HG02970 (cell line): ENCODE results near the gene PPL.

ENCODE experiments used
- ATAC-seq: cut with Tn5 transposase; IDR thresholded peaks from one replicate; pipeline ENCODE4 v1.9.1; 2021; ENCODE audit warnings: mild to moderate bottlenecking, moderate library complexity, moderate number of reproducible peaks; ENCODE audit not compliant: unreplicated experiment, low FRiP score

Gene PPL

DNA sequence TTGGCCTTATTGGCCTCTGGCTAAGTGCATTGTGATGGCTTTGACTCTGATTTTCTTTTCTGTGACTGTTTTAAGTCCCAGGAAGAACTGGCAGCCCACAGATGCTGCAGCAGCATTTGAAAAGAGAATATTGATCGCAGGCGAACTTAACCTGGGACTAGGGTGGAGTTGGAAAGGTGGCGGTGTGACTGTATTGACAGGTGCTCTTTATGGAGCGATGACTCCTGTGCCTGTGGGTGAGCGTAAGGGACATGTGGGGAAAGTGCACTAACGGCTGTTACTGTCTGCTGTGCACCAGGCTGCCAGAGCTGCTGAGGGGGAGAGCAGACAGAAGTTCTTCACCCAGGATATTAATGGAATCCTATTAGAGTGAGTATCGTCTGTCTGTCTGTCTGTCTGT is 68.4 kb downstream of the PPL start:
- no peak for ATAC-seq

DNA sequence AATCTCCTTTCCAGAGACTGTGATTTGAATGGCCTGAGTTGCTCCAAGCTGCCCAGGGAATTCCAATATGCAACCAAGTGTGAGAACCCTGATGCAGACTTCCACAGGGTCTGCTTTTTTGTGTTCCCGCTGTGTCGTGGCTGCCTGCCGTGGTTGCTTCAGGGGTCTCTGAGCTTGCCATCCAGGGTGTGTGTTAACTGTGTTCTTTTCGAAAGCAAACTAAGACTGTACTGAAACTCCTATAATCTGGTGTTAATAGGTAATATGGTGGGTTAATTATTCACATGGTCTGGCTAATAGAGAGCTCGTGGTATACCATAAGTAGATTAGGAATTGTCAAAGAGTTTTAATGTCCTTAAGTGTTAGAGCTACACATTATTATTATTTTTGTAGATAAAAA is 68.9 kb downstream of the PPL start:
- ATAC-seq, result no peak

DNA sequence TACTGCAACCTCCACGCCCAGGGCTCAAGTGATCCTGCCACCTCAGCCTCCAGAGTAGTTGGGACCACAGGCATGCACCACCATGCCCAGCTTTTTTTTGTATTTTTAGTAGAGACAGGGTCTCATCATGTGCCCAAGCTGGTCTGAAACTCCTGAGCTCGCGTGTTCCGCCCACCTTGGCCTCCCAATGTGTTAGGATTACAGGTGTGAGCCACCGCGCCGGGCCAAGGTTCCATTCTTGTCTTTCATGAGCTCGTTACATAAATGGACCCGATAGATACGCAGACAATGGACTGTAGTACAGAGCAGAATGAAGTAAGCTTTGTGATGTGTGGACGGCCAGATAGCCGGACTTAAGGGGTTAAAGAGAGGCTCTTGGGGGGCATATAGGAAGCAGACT is 70.4 kb downstream of the PPL start:
- ATAC-seq, result no peak

DNA sequence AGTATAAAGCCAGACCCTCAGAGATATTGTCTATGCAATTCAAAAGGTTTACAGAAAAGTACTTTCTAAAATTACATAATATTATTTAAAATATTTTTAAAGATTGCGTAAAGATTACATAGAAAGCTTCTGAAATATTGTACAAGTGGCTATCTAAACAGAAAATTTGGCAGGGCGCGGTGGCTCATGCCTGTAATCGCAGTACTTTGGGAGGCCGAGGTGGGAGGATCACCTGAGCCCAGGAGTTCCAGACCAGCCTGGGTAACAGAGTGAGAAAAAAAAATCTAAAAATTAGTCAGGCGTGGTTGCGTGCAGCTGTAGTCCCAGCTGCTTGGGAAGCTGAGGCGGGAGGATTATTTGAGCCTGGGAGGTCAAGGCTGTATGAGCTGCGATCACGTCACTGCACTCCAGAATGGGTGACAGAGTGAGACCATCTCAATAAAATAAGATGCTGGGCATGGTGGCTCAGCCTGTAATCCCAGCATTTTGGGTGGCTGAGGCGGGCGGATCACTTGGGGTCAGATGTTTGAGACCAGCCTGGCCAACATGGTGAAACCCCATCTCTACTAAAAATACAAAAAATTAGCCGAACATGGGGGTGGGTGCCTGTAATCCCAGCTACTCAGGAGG is 71.6 kb downstream of the PPL start:
- ATAC-seq, result no peak

DNA sequence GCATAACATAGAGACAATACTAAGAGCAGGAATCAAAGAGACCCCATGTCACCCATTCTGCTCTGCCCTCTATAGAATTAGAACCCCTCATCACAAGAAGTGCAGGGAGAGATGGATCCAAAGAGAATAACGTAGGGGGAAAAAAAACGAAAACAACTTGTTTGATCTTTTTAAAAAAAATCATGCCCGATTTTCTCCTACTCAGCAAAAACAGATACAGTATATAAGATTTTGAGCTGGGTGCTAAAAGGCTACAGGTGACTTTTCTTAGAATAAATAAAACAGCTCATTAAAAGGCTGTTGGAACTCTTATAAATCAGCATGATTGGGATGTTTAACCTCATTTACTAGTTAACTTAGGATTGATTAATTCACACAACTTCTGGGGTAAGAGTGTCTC is 72.2 kb downstream of the PPL start:
- ATAC-seq, result no peak

DNA sequence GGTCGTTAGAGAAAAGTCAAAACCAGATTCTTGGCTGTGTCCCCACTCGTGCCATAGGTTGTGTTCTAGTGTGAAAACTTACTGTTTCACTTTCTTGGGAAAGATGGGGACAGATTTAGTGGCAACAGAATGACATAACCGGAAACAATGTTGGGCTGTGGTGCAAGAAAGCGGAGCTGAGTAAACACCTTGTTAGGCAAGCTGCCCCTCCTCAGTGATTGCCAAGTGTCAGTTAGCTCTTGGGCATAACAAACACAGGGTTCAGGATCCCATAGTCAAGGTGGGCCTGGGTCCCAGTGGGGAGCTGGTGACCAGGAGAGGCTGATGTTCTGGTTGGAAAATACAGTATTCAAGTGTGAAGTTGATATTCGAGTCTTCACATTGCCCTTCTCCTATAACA is 74.3 kb downstream of the PPL start:
- ATAC-seq, result no peak

DNA sequence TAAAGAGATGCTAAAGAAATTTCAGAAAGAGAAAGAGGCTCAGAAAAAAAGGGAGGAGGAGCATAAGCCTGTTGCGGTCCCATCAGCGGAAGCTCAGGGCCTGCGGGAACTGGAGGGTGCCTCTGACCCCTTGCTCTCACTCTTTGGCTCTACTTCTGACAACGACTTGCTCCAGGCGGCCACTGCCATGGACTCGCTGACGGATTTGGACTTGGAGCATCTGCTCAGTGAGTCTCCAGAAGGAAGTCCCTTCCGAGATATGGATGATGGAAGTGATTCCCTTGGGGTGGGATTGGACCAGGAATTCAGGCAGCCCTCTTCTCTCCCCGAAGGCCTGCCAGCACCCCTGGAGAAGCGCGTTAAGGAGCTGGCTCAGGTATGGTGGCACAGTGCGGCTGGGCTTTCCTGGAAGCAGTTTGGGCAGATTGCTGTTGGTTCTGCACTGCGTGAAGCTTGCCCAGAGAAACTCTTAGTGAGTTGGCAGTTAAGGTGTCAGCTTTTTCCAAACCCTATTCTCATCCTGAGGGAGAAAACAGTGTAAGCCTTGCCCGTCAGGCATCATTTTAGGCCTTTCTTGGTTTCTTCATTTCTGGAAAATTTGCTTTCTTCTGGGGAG is 76.1 kb downstream of the PPL start:
- ATAC-seq, result no peak

DNA sequence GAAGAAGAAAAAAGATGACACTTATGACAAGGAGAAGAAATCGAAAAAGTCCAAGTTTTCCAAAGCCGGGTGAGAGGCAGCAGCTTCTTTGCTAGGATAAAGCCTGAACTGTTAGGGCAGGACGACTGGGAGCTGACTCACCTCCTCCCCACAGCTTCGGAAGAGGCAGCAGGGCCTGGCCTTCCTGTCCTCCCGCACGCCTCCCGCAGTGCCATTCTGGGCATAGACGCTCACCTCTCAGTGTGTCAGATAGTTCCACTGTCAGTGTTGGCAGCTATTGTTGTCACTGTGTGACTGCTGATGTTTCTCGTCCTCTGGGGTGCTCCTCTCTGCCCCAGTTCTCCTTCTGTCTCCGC is 77.1 kb downstream of the PPL start:
- ATAC-seq, result no peak

DNA sequence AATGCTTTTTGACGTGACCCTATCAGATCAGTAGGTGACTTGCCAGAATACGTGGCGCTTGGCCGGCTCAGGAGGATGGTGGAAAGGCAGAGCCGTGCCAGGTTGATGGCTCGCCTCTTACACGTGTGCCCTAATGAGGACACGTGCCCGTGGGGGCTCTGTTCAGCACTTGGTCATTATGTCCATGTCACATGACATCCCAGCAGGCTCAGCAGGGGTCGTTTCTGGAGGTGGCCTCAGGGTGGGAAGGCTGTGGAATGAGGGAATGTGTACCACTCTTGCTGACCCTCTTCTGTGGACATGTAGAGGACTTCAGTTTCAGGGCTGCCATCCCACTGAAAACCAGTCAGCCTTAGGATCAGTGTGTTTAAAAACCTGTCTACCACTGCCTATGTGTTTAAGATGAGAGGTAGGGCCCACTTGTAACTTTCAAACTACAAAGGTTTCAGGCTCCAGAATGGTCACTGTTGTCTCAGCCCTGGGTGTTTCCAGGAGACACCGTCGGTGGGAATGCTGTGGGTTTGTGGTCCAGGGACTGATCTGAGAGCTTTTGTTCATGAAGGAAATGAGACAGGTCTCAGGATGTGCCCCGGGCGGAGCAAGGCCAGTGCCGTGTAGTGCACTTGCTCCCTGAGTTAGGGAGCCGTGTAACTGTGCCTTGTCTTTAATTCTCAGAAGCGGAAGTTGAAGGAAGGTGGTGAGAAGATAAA is 77.6 kb downstream of the PPL start:
- ATAC-seq, result no peak

DNA sequence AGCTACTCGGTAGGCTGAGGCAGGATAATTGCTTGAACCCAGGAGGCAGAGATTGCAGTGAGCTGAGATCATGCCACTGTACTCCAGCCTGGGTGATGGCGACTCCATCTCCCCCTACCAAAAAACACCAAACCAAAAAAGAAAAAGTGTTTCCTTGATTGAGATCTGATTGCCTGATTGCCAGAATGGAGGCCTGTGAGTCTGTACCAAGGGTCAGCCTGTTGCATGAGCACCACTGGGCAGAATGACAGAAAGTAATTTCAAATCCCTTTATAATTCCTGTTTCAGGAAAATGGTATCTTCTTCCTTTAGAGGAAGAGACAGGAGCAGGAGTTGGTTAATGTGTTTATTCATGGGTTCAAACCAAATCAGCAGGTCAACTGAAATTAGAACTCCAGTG is 81.1 kb downstream of the PPL start:
- ATAC-seq, result no peak

DNA sequence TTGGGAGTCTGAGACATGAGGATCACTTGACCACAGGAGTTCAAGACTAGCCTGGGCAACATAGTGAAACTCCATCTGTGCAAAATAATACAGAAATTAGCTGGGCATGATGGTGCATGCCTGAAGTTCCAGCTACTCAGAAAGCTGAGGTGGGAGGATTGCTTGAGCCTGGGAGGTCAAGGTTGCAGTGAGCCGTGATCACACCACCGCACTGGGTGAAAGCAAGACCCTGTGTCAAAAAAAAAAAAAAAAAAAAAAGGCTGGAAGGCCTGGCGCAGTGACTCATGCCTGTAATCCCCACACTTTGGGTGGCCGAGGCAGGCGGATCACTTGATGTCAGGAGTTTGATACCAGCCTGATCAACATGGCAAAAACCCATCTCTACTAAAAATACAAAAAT is 81.6 kb downstream of the PPL start:
- no peak for ATAC-seq

DNA sequence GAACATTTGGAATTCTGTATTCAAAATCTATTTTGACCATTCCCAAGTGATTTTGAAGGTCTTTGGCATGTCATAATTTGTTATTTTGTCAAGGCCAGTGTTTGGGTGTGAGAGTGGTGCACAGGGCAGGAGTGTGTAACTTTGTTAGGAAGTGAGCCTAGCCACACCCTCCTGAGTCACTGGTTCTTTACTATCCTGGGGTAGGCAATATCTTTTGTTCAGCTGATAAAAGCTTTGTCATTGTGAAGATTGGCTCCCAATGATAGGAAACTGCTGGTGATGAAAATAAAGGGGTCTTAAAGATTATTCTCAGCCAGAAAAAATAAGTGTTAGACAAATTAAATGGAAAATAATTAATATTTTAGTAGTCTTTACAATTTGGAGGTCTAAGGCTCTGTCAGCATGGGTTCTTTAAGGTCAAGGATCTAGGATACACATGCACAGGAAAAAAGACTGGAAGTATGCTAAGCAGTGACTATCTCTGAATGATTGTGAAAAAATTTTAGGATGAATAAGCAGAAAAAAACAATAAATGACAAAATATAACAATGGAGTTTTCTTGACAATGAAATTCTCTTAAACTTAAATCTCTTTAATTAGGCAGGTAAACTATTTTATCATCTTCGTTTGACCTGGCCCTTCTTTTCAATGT is 84.6 kb downstream of the PPL start:
- no peak for ATAC-seq

DNA sequence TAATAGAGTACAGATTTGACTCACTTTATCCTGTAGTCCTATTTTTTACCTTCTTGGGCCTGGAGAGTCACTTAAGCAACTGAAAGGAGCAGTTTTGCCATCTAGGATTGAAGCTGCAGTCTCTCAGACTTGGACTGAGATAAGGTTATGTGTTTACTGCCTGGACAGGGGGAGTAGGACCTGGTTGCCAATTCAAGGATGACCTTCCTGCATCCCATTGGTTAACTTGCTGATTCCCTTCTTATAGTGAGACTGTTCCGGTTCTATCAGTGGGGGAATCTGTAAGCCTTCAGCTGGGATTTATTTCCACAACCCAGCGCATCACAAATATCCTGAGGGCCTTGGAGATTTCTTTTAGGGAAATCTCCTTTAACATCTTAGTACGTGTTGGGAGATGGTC is 86.7 kb downstream of the PPL start:
- no peak for ATAC-seq

DNA sequence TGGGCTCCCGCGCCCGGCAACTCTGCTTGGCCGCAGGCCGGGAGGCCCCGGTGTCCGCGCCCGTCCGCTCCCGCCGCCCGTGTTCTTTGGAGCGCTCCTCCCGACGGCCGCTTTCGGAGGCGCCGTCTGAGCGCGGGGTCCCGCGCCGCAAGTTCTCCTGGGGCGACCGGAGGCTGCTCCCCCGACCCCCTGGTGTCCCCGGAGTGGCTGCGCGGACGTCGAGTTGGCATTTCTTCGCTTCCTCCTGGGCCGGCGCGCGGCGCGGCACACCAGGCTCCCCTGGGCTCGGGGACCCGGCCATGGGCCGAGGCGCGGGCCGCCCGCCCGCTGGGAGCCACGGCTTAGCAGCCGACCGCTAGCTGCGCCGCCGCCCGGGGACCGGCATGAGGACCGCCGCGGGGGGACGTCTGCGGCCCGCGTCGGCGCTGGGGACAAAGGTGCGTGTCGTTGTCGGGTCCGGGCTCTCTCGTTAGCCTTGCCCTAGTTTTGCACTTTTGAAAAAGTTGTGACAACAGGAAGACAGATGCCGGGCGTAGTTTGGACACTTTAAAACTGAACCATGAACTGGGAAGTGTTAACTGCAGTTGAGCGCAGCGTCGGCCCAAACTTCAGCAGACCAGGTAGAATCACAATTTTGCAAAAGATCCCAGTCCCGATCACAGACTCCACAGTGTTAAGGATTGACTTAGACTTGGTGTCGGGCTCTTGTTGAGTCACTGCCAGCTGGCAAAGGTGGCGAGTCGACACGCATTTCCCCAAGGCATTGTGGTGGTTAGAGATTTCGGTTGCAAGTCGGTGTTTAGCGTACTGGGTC is 89.0 kb downstream of the PPL start:
- peak; percentile 14 for ATAC-seq

DNA sequence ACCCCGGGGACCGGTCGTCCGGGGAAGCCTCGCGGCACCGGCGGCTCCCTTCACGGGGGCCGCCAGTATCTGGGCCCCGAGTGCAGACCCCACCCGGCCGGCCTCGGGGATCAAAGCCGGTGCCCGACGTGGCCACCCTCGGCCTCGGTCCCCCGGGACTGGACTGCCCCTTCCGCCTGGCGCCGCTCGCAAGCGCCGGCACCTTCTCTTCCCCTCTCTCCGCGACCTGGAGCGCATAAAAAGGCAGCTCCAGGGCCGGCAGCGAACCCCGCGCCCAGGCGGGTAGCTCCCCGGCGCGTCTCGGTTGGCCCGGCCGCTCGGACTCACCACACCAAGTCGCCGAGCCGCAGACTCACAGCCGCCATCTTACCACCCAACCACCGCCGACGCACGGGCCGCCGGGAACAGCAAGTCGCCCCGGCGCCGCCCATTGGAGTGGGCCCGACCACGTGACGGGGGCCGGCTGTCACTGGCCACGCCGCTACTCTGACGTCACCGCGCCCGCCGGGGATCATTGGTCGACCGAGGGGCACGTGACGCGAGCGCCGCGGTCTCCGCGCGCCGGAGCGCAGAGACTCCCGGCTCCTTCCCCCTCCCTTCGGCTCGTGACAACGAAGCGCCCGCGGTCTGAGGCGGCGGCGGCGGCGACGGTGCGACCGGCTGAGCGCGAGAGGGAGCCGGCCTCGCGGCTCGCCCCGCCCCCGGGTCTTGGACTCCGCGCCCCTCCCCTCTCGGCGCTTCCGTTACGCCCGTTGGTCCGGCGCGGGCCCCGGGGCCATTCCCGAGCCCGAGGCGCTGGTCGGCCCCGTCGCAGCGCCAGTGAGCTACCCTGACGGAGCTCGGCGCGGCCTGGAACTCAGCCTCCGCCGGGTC is 89.8 kb downstream of the PPL start, which contains the start of the genes GLYR1 and UBN1:
Gene GLYR1 (minus strand): TSS at position 388 of the 873 bp plus-strand sequence. CDS start 23 bp downstream, at position 365.
Gene UBN1 (plus strand): TSS at position 581 of the 873 bp plus-strand sequence. CDS start 5,437 bp downstream, outside the sequence.
- ATAC-seq, result peak; percentile 89

DNA sequence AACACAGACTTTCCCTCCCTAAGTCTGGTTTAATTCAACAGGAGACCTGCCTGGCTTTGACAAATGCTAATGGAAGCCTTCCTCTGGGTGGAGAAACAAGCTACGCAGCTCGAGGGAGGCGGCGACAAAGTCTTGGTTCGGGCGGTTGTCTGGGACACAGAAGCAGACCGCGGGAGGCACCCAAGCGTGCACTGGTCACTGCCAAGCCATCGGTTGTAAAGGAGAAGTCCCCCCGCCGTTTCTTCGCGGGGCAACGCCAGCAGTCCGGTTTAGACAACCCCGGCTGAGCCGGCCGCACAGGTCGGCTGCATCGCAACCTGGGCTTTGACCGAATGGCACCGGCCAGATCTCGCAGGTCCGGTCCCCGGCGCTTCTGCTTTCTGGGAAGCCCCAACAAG is 90.4 kb downstream of the PPL start:
- peak; percentile 5 for ATAC-seq

DNA sequence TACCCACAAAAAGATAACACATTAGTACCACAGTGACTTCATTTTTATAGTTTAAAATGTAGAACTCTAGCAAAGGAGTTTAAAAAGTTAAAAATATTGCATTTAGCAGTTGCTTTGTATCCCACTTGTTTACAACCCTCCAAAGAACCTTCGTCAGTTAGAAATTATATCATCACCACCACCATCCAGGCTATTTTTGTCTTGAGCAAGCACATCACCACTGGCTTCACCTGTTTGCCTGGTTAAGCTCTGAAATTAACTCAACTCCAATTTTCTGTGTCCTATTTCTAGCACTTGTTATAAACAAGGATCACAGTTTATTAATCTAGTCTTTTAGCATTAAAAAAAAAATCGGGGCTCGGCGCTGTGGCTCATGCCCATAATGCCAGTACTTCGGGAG is 96.0 kb downstream of the PPL start:
- no peak for ATAC-seq

DNA sequence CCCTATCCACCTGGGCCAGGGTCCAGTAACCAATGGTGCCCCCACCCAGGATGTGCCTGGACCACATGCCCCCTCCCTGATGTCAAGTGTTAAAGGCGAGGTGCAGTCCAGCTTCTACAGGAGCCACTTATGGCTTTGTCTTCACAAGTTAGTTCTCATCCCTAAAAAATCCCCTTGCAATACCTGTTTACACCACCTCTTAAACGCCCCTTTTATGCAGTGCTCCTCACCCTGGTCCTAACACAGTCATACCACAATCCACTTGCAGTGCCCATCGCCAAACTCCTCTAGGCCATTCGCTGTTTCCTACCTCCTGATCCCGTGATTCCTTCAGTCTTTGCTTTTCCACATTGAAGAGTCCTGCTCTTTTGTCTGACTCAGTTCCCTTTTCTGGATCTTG is 97.0 kb downstream of the PPL start:
- ATAC-seq, result no peak

DNA sequence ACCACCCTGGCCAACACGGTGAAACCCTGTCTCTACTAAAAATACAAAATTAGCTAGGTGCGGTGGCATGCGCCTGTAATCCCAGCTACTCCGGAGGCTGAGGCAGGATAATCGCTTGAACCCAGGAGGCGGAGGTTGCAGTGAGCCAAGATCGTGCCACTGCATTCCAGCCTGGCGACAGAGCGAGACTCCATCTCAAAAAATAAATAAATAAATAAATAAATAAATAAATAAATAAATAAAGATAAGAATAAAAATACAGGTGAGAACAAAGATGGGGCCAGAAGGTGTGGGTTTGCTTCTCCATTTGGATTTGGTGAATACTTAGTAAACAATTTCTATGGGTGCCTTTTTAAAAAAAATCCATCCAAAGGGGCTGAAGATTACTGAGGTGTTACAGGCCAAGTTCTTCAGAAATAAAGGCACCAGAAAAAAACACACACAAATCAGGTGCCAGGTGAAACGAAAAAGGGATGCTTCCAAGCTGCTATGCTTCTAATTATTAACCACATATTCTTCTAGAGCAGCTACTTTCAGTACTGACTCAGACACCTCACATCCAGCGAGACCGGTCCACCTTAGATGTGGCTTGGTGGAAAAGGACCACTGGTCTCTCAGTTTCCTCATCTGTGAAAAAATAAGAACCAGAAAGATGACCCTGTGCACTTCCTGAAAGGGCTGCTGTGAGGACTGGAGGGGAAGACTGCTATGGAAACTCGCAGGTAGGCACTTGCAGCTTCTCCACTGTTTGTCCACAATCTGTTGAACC is 99.0 kb downstream of the PPL start:
- no peak for ATAC-seq
